A549 (cell line): ENCODE measurements around the gene CHSY3. TPM values are rescaled to one million over a fixed set of nuclear protein-coding genes. Genes with fewer than 3 reads are reported as not detected.

ENCODE experiments used
- ATAC-seq, 2 experiments: fragments of 200-7000 bp in 1 of 2; fragments of >200 bp in 1 of 2; cut with Nextera tagmentation in 1 of 2; cut with Tn5 transposase in 1 of 2; 3 replicates each; pipeline versions ENCODE4 v1.8.0 to v1.9.1; 2018 to 2020; ENCODE audit warnings: mild to moderate bottlenecking in 1 of 2, moderate library complexity in 1 of 2
- CTCF ChIA-PET: fragments of 300-600 bp; sonication (Branson Sonifier 250); formaldehyde crosslinking; extraction: SDS; loops from one replicate; lab custom pipeline; 2021; ENCODE audit warnings: antibody characterized with exemption, inconsistent platforms; lab: Yijun Ruan, JAX
- POLR2A ChIA-PET: fragments of 350-600 bp; formaldehyde crosslinking; extraction: SDS; loops from one replicate; lab custom pipeline; 2021; ENCODE audit warnings: antibody characterized with exemption, inconsistent platforms; lab: Yijun Ruan, JAX
- DNase-seq, 2 experiments: peaks; one replicate each; pipeline versions ENCODE4 v3.0.0 to v3.0.0-alpha.2; 2011 to 2016; ENCODE audit warnings: low read depth in 1 of 2, low spot score in 1 of 2
- FAIRE-seq: peaks from 2 replicates; lab custom pipeline; 2011; peaks lifted over from hg19 to GRCh38; lab: Jason Lieb, UNC
- H3K27ac ChIP-seq, 2 experiments: fragments of >200 bp; sonication (Bioruptor Twin); formaldehyde crosslinking; 3 replicates each; pipeline ENCODE4 v1.5.1; 2016 to 2017
- H3K4me1 ChIP-seq: fragments of >200 bp; sonication (Bioruptor Twin); formaldehyde crosslinking; 3 replicates; pipeline ENCODE4 v1.6.1; 2016
- H3K4me2 ChIP-seq: fragments of >200 bp; sonication (Bioruptor Twin); formaldehyde crosslinking; 3 replicates; pipeline ENCODE4 v1.6.1; 2016
- H3K4me3 ChIP-seq: fragments of >200 bp; sonication (Bioruptor Twin); formaldehyde crosslinking; 3 replicates; pipeline ENCODE4 v1.5.1; 2016
- H3K9me3 ChIP-seq: fragments of >200 bp; sonication (Bioruptor Twin); formaldehyde crosslinking; 3 replicates; pipeline ENCODE4 v1.6.1; 2016
- CBX2 ChIP-seq: fragments of 200-600 bp; sonication (generic); IDR thresholded peaks from 2 replicates; pipeline ENCODE4 v1.6.1; 2016; ENCODE audit warnings: low read depth, mild to moderate bottlenecking, borderline replicate concordance
- CBX8 ChIP-seq: fragments of 200-600 bp; sonication (generic); IDR thresholded peaks from 2 replicates; pipeline ENCODE4 v1.6.1; 2016
- CHD2 ChIP-seq: fragments of 150-350 bp; IDR thresholded peaks from 2 replicates; pipeline ENCODE4 v1.6.1; 2014; ENCODE audit warnings: low read length; ENCODE audit not compliant: partially characterized antibody
- CHD4 ChIP-seq: fragments of 200-600 bp; sonication (generic); IDR thresholded peaks from 2 replicates; pipeline ENCODE4 v1.6.1; 2016; ENCODE audit warnings: antibody characterized with exemption, mild to moderate bottlenecking, borderline replicate concordance
- CTCF ChIP-seq: fragments of >200 bp; sonication (Bioruptor Twin); formaldehyde crosslinking; IDR thresholded peaks from 3 replicates; pipeline ENCODE4 v1.5.1; 2016
- EHMT2 ChIP-seq: fragments of 200-600 bp; sonication (generic); IDR thresholded peaks from 2 replicates; pipeline ENCODE4 v1.6.1; 2016; ENCODE audit warnings: antibody characterized with exemption, low read depth, mild to moderate bottlenecking, moderate library complexity
- ELK1 ChIP-seq: fragments of 150-350 bp; IDR thresholded peaks from 2 replicates; pipeline ENCODE4 v1.6.1; 2014; ENCODE audit warnings: low read depth, mild to moderate bottlenecking, low read length
- EP300 ChIP-seq, 2 experiments: fragments of >200 bp; sonication (Bioruptor Twin); formaldehyde crosslinking; IDR thresholded peaks; 2 replicates in 1 of 2; 3 replicates in 1 of 2; pipeline ENCODE4 v1.6.1; 2016 to 2017
- FOSL2 ChIP-seq, 2 experiments: fragments of 450-650 bp in 1 of 2; fragments of >200 bp in 1 of 2; sonication (Bioruptor Twin) in 1 of 2; formaldehyde crosslinking; IDR thresholded peaks; 2 replicates each; pipeline versions ENCODE4 v1.5.0 to v1.6.1; 2016 to 2020; ENCODE audit warnings: mild to moderate bottlenecking in 1 of 2, moderate library complexity in 1 of 2
- FOXS1 ChIP-seq: fragments of 250-450 bp; sonication (Bioruptor Pico); IDR thresholded peaks from 2 replicates; pipeline ENCODE4 v1.5.0; 2020; ENCODE audit warnings: mild to moderate bottlenecking, moderate library complexity
- HEYL ChIP-seq: fragments of 250-450 bp; sonication (Bioruptor Pico); IDR thresholded peaks from 2 replicates; pipeline ENCODE4 v1.8.0; 2021; ENCODE audit warnings: mild to moderate bottlenecking, moderate library complexity
- HOXA7 ChIP-seq: fragments of 250-450 bp; sonication (Bioruptor Pico); IDR thresholded peaks from 2 replicates; pipeline ENCODE4 v1.5.0; 2020; ENCODE audit warnings: mild to moderate bottlenecking, moderate library complexity
- HOXB13 ChIP-seq: fragments of 250-450 bp; sonication (Bioruptor Pico); IDR thresholded peaks from 2 replicates; pipeline ENCODE4 v1.5.0; 2020; ENCODE audit warnings: low read depth, mild to moderate bottlenecking, moderate library complexity
- JUNB ChIP-seq: fragments of >200 bp; sonication (Bioruptor Twin); formaldehyde crosslinking; IDR thresholded peaks from 2 replicates; pipeline ENCODE4 v1.6.1; 2016
- KDM1A ChIP-seq: fragments of 200-600 bp; sonication (generic); IDR thresholded peaks from 2 replicates; pipeline ENCODE4 v1.6.1; 2016; ENCODE audit warnings: low read depth, mild to moderate bottlenecking
- KDM5A ChIP-seq: fragments of 200-600 bp; sonication (generic); IDR thresholded peaks from 2 replicates; pipeline ENCODE4 v1.6.1; 2016; ENCODE audit warnings: antibody characterized with exemption, mild to moderate bottlenecking
- MAFK ChIP-seq: fragments of 450-650 bp; IDR thresholded peaks from 2 replicates; pipeline ENCODE4 v1.6.1; 2014; ENCODE audit not compliant: partially characterized antibody
- MAZ ChIP-seq: fragments of 150-350 bp; IDR thresholded peaks from 2 replicates; pipeline ENCODE4 v1.6.1; 2014; ENCODE audit warnings: antibody characterized with exemption, low read depth, low read length, borderline replicate concordance
- NFE2L2 ChIP-seq: fragments of 150-350 bp; conservative IDR thresholded peaks from 2 replicates; pipeline ENCODE4 v1.6.1; 2014; ENCODE audit warnings: low read length
- POLR2A ChIP-seq: IDR thresholded peaks from 2 replicates; pipeline ENCODE4 v1.6.1; 2012; ENCODE audit warnings: mild to moderate bottlenecking, low read length
- POLR2AphosphoS2 ChIP-seq: conservative IDR thresholded peaks from 2 replicates; pipeline ENCODE4 v1.6.1; 2012; ENCODE audit warnings: low read length, improper control_type of control experiment, inconsistent platforms
- RAD21 ChIP-seq, 2 experiments: fragments of >200 bp in 1 of 2; sonication (Bioruptor Twin) in 1 of 2; formaldehyde crosslinking in 1 of 2; IDR thresholded peaks in 1 of 2; conservative IDR thresholded peaks in 1 of 2; 2 replicates in 1 of 2; 3 replicates in 1 of 2; pipeline ENCODE4 v1.6.1; 2012 to 2018; ENCODE audit warnings: inconsistent platforms in 1 of 2
- RARB ChIP-seq: fragments of 250-450 bp; sonication (Bioruptor Pico); IDR thresholded peaks from 2 replicates; pipeline ENCODE4 v1.8.0; 2021; ENCODE audit warnings: mild to moderate bottlenecking, moderate library complexity
- RFX5 ChIP-seq: fragments of 450-650 bp; IDR thresholded peaks from 2 replicates; pipeline ENCODE4 v1.7.1; 2014; ENCODE audit warnings: antibody characterized with exemption, mild to moderate bottlenecking, moderate library complexity
- SREBF2 ChIP-seq: fragments of 450-650 bp; IDR thresholded peaks from 2 replicates; pipeline ENCODE4 v1.6.1; 2014; ENCODE audit warnings: mild to moderate bottlenecking, moderate library complexity
- TP53 ChIP-seq: fragments of 250-450 bp; sonication (Bioruptor Pico); IDR thresholded peaks from 2 replicates; pipeline ENCODE4 v1.5.0; 2021; ENCODE audit warnings: mild to moderate bottlenecking, moderate library complexity
- ZC3H11A ChIP-seq: fragments of 450-650 bp; IDR thresholded peaks from 2 replicates; pipeline ENCODE4 v1.6.1; 2014; ENCODE audit warnings: antibody characterized with exemption, mild to moderate bottlenecking
- ZFP36 ChIP-seq: fragments of 450-650 bp; IDR thresholded peaks from 2 replicates; pipeline ENCODE4 v1.6.1; 2014; ENCODE audit warnings: borderline replicate concordance; ENCODE audit not compliant: partially characterized antibody
- WGBS: methylation state at CpG from one replicate; pipeline ENCODE4 v1.1.6; 2017; ENCODE audit errors: missing lambda C conversion rate; 5-methylcytosine and 5-hydroxymethylcytosine counted together
- polyA plus RNA-seq, 4 experiments: library from polyadenylated mRNA; depleted of rRNA in 3 of 4; stranded (reverse); fragments of >200 nt; fragmentation: RNase III in 1 of 4; extraction: RNeasy Plus Mini Kit Qiagen cat#74134 plus additional on column Dnase treatment in 1 of 4; gene quantifications; 2 replicates in 3 of 4; 3 replicates in 1 of 4; pipeline ENCODE4 v1.2.3, GENCODE V29; 2011 to 2017
- TF ChIP-seq, protein P1 (sequence below): IDR thresholded peaks from 2 replicates; pipeline ENCODE4 v1.6.1; 2012
- TF ChIP-seq, protein P2 (sequence below): fragments of 450-650 bp; IDR thresholded peaks from 2 replicates; pipeline ENCODE4 v1.6.1; 2014; ENCODE audit warnings: antibody characterized with exemption
- TF ChIP-seq, protein P3 (sequence below): fragments of >200 bp; sonication (Bioruptor Twin); formaldehyde crosslinking; IDR thresholded peaks from 3 replicates; pipeline ENCODE4 v1.6.1; 2016

The CHSY3 gene
- polyA plus RNA-seq, 2 of the 4 experiments (the other 2 are of a cell fraction): 0.06 to 0.12 TPM

GRCh38 chr5:130112246-130112645 lies 208.0 kb downstream of the CHSY3 start:
- DNase-seq (no peak), ATAC-seq (no peak), FAIRE-seq (no peak)
- no peaks in the 10 kb centered on the region for H3K4me1 ChIP-seq
- ChIA-PET CTCF (no interaction called here), POLR2A (no interaction called here)
- no peak overlapping the region for H3K4me3 ChIP-seq
- H3K27ac ChIP-seq: no peak overlapping the region
- WGBS: 24% methylated on average over 4 of the region's 4 CpGs
- no peak overlapping the region for H3K4me2 ChIP-seq
- no peak for TF ChIP-seq RAD21 (conservative IDR thresholded peaks at IDR 0.05 in 1 of 2, IDR thresholded peaks at IDR 0.05 in 1 of 2)
- no peak for TF ChIP-seq CBX8
- no peak for TF ChIP-seq RFX5
- TF ChIP-seq POLR2A: no peak
- no peak for TF ChIP-seq EHMT2
- TF ChIP-seq KDM5A: no peak
- TF ChIP-seq, protein P1, sequence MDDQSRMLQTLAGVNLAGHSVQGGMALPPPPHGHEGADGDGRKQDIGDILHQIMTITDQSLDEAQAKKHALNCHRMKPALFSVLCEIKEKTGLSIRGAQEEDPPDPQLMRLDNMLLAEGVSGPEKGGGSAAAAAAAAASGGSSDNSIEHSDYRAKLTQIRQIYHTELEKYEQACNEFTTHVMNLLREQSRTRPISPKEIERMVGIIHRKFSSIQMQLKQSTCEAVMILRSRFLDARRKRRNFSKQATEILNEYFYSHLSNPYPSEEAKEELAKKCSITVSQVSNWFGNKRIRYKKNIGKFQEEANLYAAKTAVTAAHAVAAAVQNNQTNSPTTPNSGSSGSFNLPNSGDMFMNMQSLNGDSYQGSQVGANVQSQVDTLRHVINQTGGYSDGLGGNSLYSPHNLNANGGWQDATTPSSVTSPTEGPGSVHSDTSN: no peak
- TF ChIP-seq NFE2L2: no peak
- no peak for TF ChIP-seq FOXS1 (CRISPR knock-in tag)
- TF ChIP-seq HOXB13 (CRISPR knock-in tag): no peak
- TF ChIP-seq, protein P2, sequence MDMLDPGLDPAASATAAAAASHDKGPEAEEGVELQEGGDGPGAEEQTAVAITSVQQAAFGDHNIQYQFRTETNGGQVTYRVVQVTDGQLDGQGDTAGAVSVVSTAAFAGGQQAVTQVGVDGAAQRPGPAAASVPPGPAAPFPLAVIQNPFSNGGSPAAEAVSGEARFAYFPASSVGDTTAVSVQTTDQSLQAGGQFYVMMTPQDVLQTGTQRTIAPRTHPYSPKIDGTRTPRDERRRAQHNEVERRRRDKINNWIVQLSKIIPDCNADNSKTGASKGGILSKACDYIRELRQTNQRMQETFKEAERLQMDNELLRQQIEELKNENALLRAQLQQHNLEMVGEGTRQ: no peak
- no peak for TF ChIP-seq MAFK
- TF ChIP-seq ZC3H11A: no peak
- no peak for TF ChIP-seq CHD2
- no peak for TF ChIP-seq ZFP36
- TF ChIP-seq CBX2: no peak
- no peak for TF ChIP-seq CTCF
- TF ChIP-seq KDM1A: no peak
- TF ChIP-seq SREBF2: no peak
- TF ChIP-seq RARB: no peak
- TF ChIP-seq, all 56 proteins: peak for 0
- H3K9me3 ChIP-seq: no peaks in the 10 kb centered on the region

GRCh38 chr5:130115686-130116085 lies 211.4 kb downstream of the CHSY3 start:
- WGBS: 47% methylated on average over 8 of the region's 8 CpGs
- ATAC-seq: no peak
- FAIRE-seq: no peak
- Histone ChIP-seq H3K4me2 (no peak overlapping the region), H3K4me1 (no peaks in the 10 kb centered on the region), H3K27ac (no peak overlapping the region), H3K9me3 (no peaks in the 10 kb centered on the region), H3K4me3 (no peak overlapping the region)
- CTCF ChIA-PET: no interaction called here
- DNase-seq: no peak
- TF ChIP-seq, protein P2: no peak
- TF ChIP-seq JUNB (no peak), HEYL (no peak), ELK1 (no peak), ZFP36 (no peak), CHD4 (no peak), MAZ (no peak), FOSL2 (IDR thresholded peaks at IDR 0.05) (no peak), FOSL2 (CRISPR knock-in tag; IDR thresholded peaks at IDR 0.05) (no peak), POLR2AphosphoS2 (no peak), SREBF2 (no peak), EP300 (IDR thresholded peaks at IDR 0.05) (no peak), TP53 (CRISPR knock-in tag) (no peak), HOXA7 (CRISPR knock-in tag) (no peak)
- TF ChIP-seq, protein P3, sequence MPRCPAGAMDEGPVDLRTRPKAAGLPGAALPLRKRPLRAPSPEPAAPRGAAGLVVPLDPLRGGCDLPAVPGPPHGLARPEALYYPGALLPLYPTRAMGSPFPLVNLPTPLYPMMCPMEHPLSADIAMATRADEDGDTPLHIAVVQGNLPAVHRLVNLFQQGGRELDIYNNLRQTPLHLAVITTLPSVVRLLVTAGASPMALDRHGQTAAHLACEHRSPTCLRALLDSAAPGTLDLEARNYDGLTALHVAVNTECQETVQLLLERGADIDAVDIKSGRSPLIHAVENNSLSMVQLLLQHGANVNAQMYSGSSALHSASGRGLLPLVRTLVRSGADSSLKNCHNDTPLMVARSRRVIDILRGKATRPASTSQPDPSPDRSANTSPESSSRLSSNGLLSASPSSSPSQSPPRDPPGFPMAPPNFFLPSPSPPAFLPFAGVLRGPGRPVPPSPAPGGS: no peak
- POLR2A ChIA-PET: no interaction called here
